Neural progenitor cell (in vitro differentiated cells): ENCODE measurements around the gene CDH26. TPM values are rescaled to one million over a fixed set of nuclear protein-coding genes. Genes with fewer than 3 reads are reported as not detected.
A peak's percentile ranks its signal among the peaks of the same experiment; 100 is the strongest.

Experiments used
- DNase-seq: peaks from one replicate; pipeline ENCODE4 v3.0.0-alpha.2; 2016; ENCODE audit warnings: low spot score
- H2AFZ ChIP-seq: fragments of 200-600 bp; sonication (generic); replicated peaks from 2 replicates; pipeline ENCODE4 v1.6.1; 2016; ENCODE audit warnings: antibody characterized with exemption
- H3F3A ChIP-seq: fragments of 200-600 bp; sonication (generic); 2 replicates; pipeline ENCODE4 v1.6.1; 2016; ENCODE audit warnings: antibody characterized with exemption, low read depth
- H3K27ac ChIP-seq: fragments of 200-600 bp; sonication (generic); 2 replicates; pipeline ENCODE4 v1.5.1; 2016; ENCODE audit warnings: mild to moderate bottlenecking
- H3K27me3 ChIP-seq: fragments of 200-600 bp; sonication (generic); 2 replicates; pipeline ENCODE4 v1.6.1; 2016; ENCODE audit warnings: mild to moderate bottlenecking, moderate library complexity
- H3K36me3 ChIP-seq: fragments of 200-600 bp; sonication (generic); 2 replicates; pipeline ENCODE4 v1.5.1; 2016
- H3K4me1 ChIP-seq: fragments of 200-600 bp; sonication (generic); 2 replicates; pipeline ENCODE4 v1.6.1; 2016; ENCODE audit warnings: mixed run types
- H3K4me2 ChIP-seq: fragments of 200-600 bp; sonication (generic); 2 replicates; pipeline ENCODE4 v1.6.1; 2016
- H3K4me3 ChIP-seq: fragments of 200-600 bp; sonication (generic); 2 replicates; pipeline ENCODE4 v1.5.1; 2016
- H3K79me2 ChIP-seq: fragments of 200-600 bp; sonication (generic); 2 replicates; pipeline ENCODE4 v1.6.1; 2016; ENCODE audit warnings: low read depth
- H3K9ac ChIP-seq: fragments of 200-600 bp; sonication (generic); 2 replicates; pipeline ENCODE4 v1.6.1; 2016
- H3K9me3 ChIP-seq: fragments of 200-600 bp; sonication (generic); 2 replicates; pipeline ENCODE4 v1.5.1; 2016; ENCODE audit warnings: low read depth
- H4K20me1 ChIP-seq: fragments of 200-600 bp; sonication (generic); 2 replicates; pipeline ENCODE4 v1.6.1; 2016; ENCODE audit warnings: low read depth
- H3K27ac Mint-ChIP-seq: 3 replicates; pipeline ENCODE4 v1.8.0; 2021; ENCODE audit warnings: mixed read lengths
- H3K27me3 Mint-ChIP-seq: 2 replicates; pipeline ENCODE4 v1.8.0; 2022; ENCODE audit warnings: low read depth, mild to moderate bottlenecking, inconsistent platforms, moderate library complexity, mixed read lengths; ENCODE audit not compliant: insufficient read depth
- H3K36me3 Mint-ChIP-seq: 3 replicates; pipeline ENCODE4 v1.8.0; 2021; ENCODE audit warnings: mixed read lengths
- H3K4me1 Mint-ChIP-seq: 3 replicates; pipeline ENCODE4 v1.8.0; 2021; ENCODE audit warnings: mixed read lengths
- H3K4me3 Mint-ChIP-seq: 3 replicates; pipeline ENCODE4 v1.8.0; 2021; ENCODE audit warnings: mild to moderate bottlenecking, moderate library complexity, mixed read lengths
- H3K9me3 Mint-ChIP-seq: 3 replicates; pipeline ENCODE4 v1.8.0; 2020; ENCODE audit warnings: mixed read lengths
- EZH2 ChIP-seq: fragments of 200-600 bp; sonication (generic); IDR thresholded peaks from 2 replicates; pipeline ENCODE4 v1.6.1; 2017; ENCODE audit warnings: antibody characterized with exemption, mild to moderate bottlenecking, moderate library complexity
- EZH2phosphoT487 ChIP-seq: fragments of 200-600 bp; sonication (generic); IDR thresholded peaks from 2 replicates; pipeline ENCODE4 v1.6.1; 2017; ENCODE audit warnings: antibody characterized with exemption
- total RNA-seq: library from RNA; depleted of rRNA; stranded (reverse); fragments of >200 nt; gene quantifications from 2 replicates; pipeline ENCODE4 v1.2.3, GENCODE V29; 2015; ENCODE audit warnings: low replicate concordance
- TF ChIP-seq, protein P1 (sequence below): fragments of 200-600 bp; sonication (generic); IDR thresholded peaks from 2 replicates; pipeline ENCODE4 v1.5.1; 2017; ENCODE audit warnings: antibody characterized with exemption, mild to moderate bottlenecking

Gene CDH26
- total RNA-seq, 1 donor from 2014 or later = not detected

DNA sequence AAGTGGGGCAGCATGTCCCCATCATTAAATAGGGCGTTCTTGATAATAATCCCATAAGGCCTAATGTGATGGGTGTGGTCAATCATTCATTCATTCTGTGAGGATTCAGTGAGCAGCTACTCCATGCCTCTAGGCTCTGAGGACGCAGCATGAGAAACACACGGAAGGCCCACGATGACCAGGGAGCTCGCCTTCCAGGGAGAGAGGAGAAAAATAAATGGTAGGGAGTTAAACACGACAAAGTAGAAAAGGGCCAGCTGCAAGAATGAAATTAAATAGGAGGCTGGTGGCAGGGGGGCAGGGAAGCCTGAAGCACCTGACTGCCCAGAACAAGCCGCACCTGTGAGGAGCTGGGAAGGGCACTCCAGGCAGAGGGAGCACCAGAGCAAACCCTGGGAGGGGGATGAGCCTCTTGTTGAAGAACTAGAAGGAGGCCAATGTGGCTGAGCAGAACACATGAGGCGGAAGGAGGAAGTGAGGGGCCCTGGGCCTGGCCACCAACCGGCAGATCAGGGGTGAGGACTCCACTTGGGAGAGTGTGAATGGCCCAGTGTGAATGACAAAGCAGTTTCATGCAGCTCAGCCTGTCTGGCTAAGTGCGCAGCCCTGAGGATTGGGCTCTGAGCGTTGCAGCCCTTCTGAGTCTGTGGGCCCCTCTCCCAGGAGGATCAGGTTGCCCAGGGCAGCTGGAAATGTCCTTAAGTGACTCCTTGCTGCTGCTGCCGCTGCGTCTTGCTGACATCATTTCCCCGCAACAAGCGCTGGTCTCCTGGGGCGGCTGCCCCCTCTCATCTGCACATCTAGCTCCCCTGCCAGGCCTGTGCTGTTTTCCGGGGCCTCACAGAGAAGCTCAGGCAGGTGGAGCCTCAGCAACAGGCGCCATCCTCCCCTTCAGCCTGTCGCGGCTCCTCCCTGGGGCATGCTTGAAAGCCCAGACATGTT, 99.9 kb downstream of the CDH26 start:
- H3K9me3 ChIP-seq = no peaks in the 10 kb centered on the region
- H3K4me1 Mint-ChIP-seq = peaks cover 23% of the 10 kb centered on the region
- no peak for TF ChIP-seq EZH2
- TF ChIP-seq, protein P1, sequence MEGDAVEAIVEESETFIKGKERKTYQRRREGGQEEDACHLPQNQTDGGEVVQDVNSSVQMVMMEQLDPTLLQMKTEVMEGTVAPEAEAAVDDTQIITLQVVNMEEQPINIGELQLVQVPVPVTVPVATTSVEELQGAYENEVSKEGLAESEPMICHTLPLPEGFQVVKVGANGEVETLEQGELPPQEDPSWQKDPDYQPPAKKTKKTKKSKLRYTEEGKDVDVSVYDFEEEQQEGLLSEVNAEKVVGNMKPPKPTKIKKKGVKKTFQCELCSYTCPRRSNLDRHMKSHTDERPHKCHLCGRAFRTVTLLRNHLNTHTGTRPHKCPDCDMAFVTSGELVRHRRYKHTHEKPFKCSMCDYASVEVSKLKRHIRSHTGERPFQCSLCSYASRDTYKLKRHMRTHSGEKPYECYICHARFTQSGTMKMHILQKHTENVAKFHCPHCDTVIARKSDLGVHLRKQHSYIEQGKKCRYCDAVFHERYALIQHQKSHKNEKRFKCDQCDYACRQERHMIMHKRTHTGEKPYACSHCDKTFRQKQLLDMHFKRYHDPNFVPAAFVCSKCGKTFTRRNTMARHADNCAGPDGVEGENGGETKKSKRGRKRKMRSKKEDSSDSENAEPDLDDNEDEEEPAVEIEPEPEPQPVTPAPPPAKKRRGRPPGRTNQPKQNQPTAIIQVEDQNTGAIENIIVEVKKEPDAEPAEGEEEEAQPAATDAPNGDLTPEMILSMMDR = no peak
- no peak for TF ChIP-seq EZH2phosphoT487
- DNase-seq = peak; percentile 62
- H3K4me1 ChIP-seq = peaks cover 10% of the 10 kb centered on the region
- H3K9me3 Mint-ChIP-seq = no peaks in the 10 kb centered on the region
- H3K4me2 ChIP-seq = peak overlapping the region; percentile 58
- peak overlapping the region; percentile 95 for H3K27ac Mint-ChIP-seq
- H3K36me3 Mint-ChIP-seq = no peaks in the 10 kb centered on the region
- peak overlapping the region; percentile 66 for H3K4me3 Mint-ChIP-seq
- H3K36me3 ChIP-seq = no peaks in the 10 kb centered on the region
- H3K79me2 ChIP-seq = no peaks in the 10 kb centered on the region
- no peak overlapping the region for H3K4me3 ChIP-seq
- H2AFZ ChIP-seq = peak overlapping the region; percentile 93
- H3K27me3 Mint-ChIP-seq = peaks cover 16% of the 10 kb centered on the region
- no peak overlapping the region for H3K9ac ChIP-seq
- H3K27ac ChIP-seq = peak overlapping the region; percentile 37
- no peaks in the 10 kb centered on the region for H4K20me1 ChIP-seq
- peaks cover 16% of the 10 kb centered on the region for H3F3A ChIP-seq
- no peaks in the 10 kb centered on the region for H3K27me3 ChIP-seq

DNA sequence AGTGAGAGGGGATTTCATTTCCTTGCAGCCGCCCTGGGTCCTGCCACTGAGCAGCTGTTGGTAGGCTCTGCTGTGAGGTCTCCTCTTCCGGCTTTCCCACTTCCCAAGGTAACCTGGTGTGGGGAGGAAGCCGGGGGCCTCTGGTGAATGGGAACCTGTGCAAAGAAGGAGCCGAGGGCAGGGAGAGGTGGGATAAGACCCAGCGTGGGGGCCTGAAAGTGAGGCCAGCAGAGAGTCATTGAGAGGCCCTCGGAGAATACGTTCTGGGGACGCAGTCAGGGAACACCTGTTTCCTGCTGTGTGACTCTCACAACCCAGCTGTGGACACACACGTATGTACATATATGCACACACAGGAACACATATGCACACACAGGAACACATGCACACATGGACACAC, 100.7 kb downstream of the CDH26 start:
- H3K4me3 ChIP-seq = no peak overlapping the region
- Mint-ChIP-seq H3K27ac (peak overlapping the region; percentile 60), H3K36me3 (no peaks in the 10 kb centered on the region), H3K4me3 (no peak overlapping the region), H3K4me1 (peaks cover 23% of the 10 kb centered on the region), H3K27me3 (peaks cover 18% of the 10 kb centered on the region), H3K9me3 (no peaks in the 10 kb centered on the region)
- H3K9ac ChIP-seq = no peak overlapping the region
- peaks cover 16% of the 10 kb centered on the region for H3F3A ChIP-seq
- H3K9me3 ChIP-seq = no peaks in the 10 kb centered on the region
- no peaks in the 10 kb centered on the region for H4K20me1 ChIP-seq
- DNase-seq = no peak
- H2AFZ ChIP-seq = peak overlapping the region; percentile 93
- H3K27me3 ChIP-seq = no peaks in the 10 kb centered on the region
- peak overlapping the region; percentile 58 for H3K4me2 ChIP-seq
- TF ChIP-seq EZH2 (no peak), EZH2phosphoT487 (no peak)
- TF ChIP-seq, protein P1 = no peak
- peaks cover 10% of the 10 kb centered on the region for H3K4me1 ChIP-seq
- no peak overlapping the region for H3K27ac ChIP-seq
- H3K36me3 ChIP-seq = no peaks in the 10 kb centered on the region
- no peaks in the 10 kb centered on the region for H3K79me2 ChIP-seq

DNA sequence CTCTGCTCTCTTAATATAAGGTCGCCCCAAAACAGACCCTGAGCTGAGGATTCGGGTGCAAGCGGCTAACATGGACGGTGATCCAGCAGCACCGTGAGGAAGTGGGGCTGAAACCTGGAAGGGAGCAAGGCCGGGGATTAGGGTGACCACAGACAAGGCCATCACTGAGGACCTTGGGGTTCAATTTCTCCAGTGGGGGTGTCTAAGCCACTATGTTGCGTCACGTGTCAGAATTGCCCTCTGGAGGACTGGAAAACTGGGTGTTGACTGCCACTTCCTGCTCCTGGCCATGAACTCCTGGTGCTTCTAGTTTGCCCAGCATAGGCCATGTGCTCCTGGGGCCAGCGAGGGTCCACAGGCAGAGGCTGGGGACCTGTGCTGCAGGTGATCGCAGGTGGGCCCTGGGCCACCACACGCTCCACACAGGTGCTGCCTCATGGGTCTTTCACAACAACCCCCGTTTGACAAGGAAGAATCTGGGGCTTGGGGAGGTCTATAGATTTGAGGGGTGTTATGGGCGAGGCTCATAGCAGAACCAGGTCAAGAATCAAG, 101.9 kb downstream of the CDH26 start:
- no peak for DNase-seq
- Mint-ChIP-seq H3K36me3 (peaks cover 2% of the 10 kb centered on the region), H3K4me3 (no peak overlapping the region), H3K9me3 (no peaks in the 10 kb centered on the region), H3K4me1 (peaks cover 23% of the 10 kb centered on the region), H3K27me3 (peaks cover 15% of the 10 kb centered on the region), H3K27ac (no peak overlapping the region)
- Histone ChIP-seq H3K27me3 (no peaks in the 10 kb centered on the region), H3K4me3 (no peak overlapping the region), H4K20me1 (no peaks in the 10 kb centered on the region), H3K36me3 (no peaks in the 10 kb centered on the region), H3K27ac (no peak overlapping the region), H3K9ac (no peak overlapping the region), H3F3A (peaks cover 16% of the 10 kb centered on the region), H3K4me1 (peaks cover 10% of the 10 kb centered on the region), H3K79me2 (no peaks in the 10 kb centered on the region), H3K4me2 (no peak overlapping the region), H2AFZ (no peak overlapping the region), H3K9me3 (no peaks in the 10 kb centered on the region)
- TF ChIP-seq, protein P1 = no peak
- no peak for TF ChIP-seq EZH2phosphoT487
- TF ChIP-seq EZH2 = no peak
